ENCODE data around the gene UFD1. TPM values are rescaled to one million over a fixed set of nuclear protein-coding genes. Genes with fewer than 3 reads are reported as not detected.

The UFD1 gene
- total and polyA plus RNA-seq, 9 of the 15 experiments (the other 6 are each of a cell fraction or from before 2014, with no cell fraction given): 238 to 645 (median 363) TPM

GRCh38 chr22:19508024-19508776 lies 29.2 kb upstream of the UFD1 start:
- H4K20me1 ChIP-seq (replicated peaks; ENCODE audit: control insufficient read depth, insufficient read depth, low read length): peaks cover 10% of the 10 kb centered on the region; the same call in 1 of the 2 replicates
- peak overlapping the region in 1 of 2 experiments; percentile 27; a peak in 2 of 4 replicates for H3K9ac ChIP-seq (ENCODE audit: insufficient read depth in 1 of 2, low read depth in 2 of 2, low read length in 2 of 2)
- no peak overlapping the region for H3K27ac ChIP-seq (ENCODE audit: extremely low read depth, low read depth, low read length)
- DNase-seq (ENCODE audit: extremely low read depth in 1 of 4, low spot score in 3 of 4) (no peak), FAIRE-seq (no peak), ATAC-seq (peak; percentile 8)
- CTCF ChIA-PET (ENCODE audit: low intra/inter-chr PET ratio): no interaction called here
- POLR2A ChIA-PET: interaction anchor here (0.8 to 6.3 kb wide), 7 partner anchors 9 to 30 kb away, joined by 4 to 46 read pairs (median 6); no protein-coding TSS in a partner anchor
- no TSS peak for BruUV-seq (replicated peaks)
- H3K79me2 ChIP-seq (ENCODE audit: control insufficient read depth, insufficient read depth, low read length): no peaks in the 10 kb centered on the region
- H3K36me3 ChIP-seq (ENCODE audit: control insufficient read depth, insufficient read depth, low read length): peaks cover 99% of the 10 kb centered on the region
- H3K4me2 ChIP-seq (ENCODE audit: insufficient read depth, low read length): no peak overlapping the region
- no peak overlapping the region for H2AFZ ChIP-seq (ENCODE audit: low read depth, low read length)
- in situ Hi-C loops (cut with MboI): loop anchor here (10.0 kb wide), 1 partner anchor 837 kb away; no protein-coding TSS in a partner anchor
- H3K9me3 ChIP-seq (replicated peaks; ENCODE audit: control insufficient read depth, insufficient read depth, low read depth, low read length): no peaks in the 10 kb centered on the region
- H3K4me1 ChIP-seq (replicated peaks in 1 of 2; ENCODE audit: control insufficient read depth in 2 of 2, insufficient read depth in 2 of 2, low read length in 2 of 2): peaks cover 0 to 5% of the 10 kb centered on the region in 2 experiments; a peak in 1 of 5 replicates
- no peak overlapping the region for H3K4me3 ChIP-seq
- peaks cover 4% of the 10 kb centered on the region for H3K9me1 ChIP-seq (ENCODE audit: control insufficient read depth, insufficient read depth, low read length)
- intact Hi-C loops (cut with micrococcal nuclease): no loop called here
- H3K27me3 ChIP-seq (ENCODE audit: control insufficient read depth in 2 of 2, insufficient read depth in 2 of 2, low read length in 2 of 2): no peaks in the 10 kb centered on the region
- 91% methylated on average over 10 of the region's 10 CpGs for WGBS (ENCODE audit: insufficient coverage, low coverage, missing lambda C conversion rate)
- TF ChIP-seq RBM34 (IDR thresholded peaks at IDR 0.05; ENCODE audit: borderline replicate concordance, insufficient read depth, low read length): no peak
- no peak for TF ChIP-seq ZNF436 (CRISPR knock-in tag; IDR thresholded peaks at IDR 0.05)
- TF ChIP-seq DLX4 (CRISPR knock-in tag; IDR thresholded peaks at IDR 0.05): no peak
- TF ChIP-seq POLR3G (IDR thresholded peaks at IDR 0.05; ENCODE audit: extremely low read depth, insufficient read length, insufficient replicate concordance): no peak
- 0 out of 2 replicates have a peak, but pooled peaks have one; percentile 45 for TF ChIP-seq FOXP1 (CRISPR knock-in tag; IDR thresholded peaks at IDR 0.05)
- no peak for TF ChIP-seq MAFK (IDR thresholded peaks at IDR 0.05; ENCODE audit: low read length)
- TF ChIP-seq TEAD1 (CRISPR knock-in tag; IDR thresholded peaks at IDR 0.05): no peak; a peak in 1 of 4 replicates
- TF ChIP-seq SUPT5H (IDR thresholded peaks at IDR 0.05): peak; percentile 64
- TF ChIP-seq ZNF408 (CRISPR knock-in tag; IDR thresholded peaks at IDR 0.05; ENCODE audit: low read depth): no peak
- no peak for TF ChIP-seq NEUROD1 (IDR thresholded peaks at IDR 0.05; ENCODE audit: borderline replicate concordance, low read depth, low read length, partially characterized antibody)
- TF ChIP-seq POLR3A (IDR thresholded peaks at IDR 0.05; ENCODE audit: borderline replicate concordance, extremely low read depth, insufficient read depth, insufficient read length): no peak
- TF ChIP-seq PATZ1 (CRISPR knock-in tag; IDR thresholded peaks at IDR 0.05; ENCODE audit: borderline replicate concordance): 0 out of 2 replicates have a peak, but pooled peaks have one; percentile 15
- TF ChIP-seq CHD2 (IDR thresholded peaks at IDR 0.05; ENCODE audit: low read depth, low read length): 0 out of 2 replicates have a peak, but pooled peaks have one; percentile 3
- TF ChIP-seq ZBTB17 (CRISPR knock-in tag; IDR thresholded peaks at IDR 0.05): 0 out of 2 replicates have a peak, but pooled peaks have one; percentile 22
- no peak for TF ChIP-seq BACH1 (tag; IDR thresholded peaks at IDR 0.05)
- no peak for TF ChIP-seq KHSRP (IDR thresholded peaks at IDR 0.05)
- peak in 1 of 2 experiments; percentile 10; a peak in 1 of 3 replicates for TF ChIP-seq CBX3 (IDR thresholded peaks at IDR 0.05; ENCODE audit: borderline replicate concordance in 1 of 2, low read length in 2 of 2)
- TF ChIP-seq PCBP1 (IDR thresholded peaks at IDR 0.05; ENCODE audit: low read depth, low read length, poor library complexity, severe bottlenecking): no peak
- 0 out of 4 replicates have a peak, but pooled peaks of 1 of the 2 experiments have one; percentile 41 for TF ChIP-seq FOXA3 (CRISPR knock-in tag; conservative IDR thresholded peaks at IDR 0.05 in 1 of 2, IDR thresholded peaks at IDR 0.05 in 1 of 2)
- no peak for TF ChIP-seq ZBTB7A (IDR thresholded peaks at IDR 0.05; ENCODE audit: borderline replicate concordance, control insufficient read depth, low read depth, low read length)
